GM18861 (cell line): ENCODE results near the gene SAMD10.
"Not testable (repeated sequence)": the region's sequence is repeated elsewhere in the genome, so short reads cannot be mapped to it uniquely, and the experiment has no call there.

Experiments
- ATAC-seq: cut with Tn5 transposase; IDR thresholded peaks from one replicate; pipeline ENCODE4 v1.9.1; 2021; ENCODE audit not compliant: unreplicated experiment

The SAMD10 gene

GRCh38 chr20:63969838-63970713 is 9.4 kb downstream of the SAMD10 start, which contains the start of gene ZNF512B:
ZNF512B (minus strand) TSS chr20:63969930; CDS start chr20:63967950, 1,980 bp downstream.
- ATAC-seq = no peak

GRCh38 chr20:63968928-63969760 is 10.3 kb downstream of the SAMD10 start:
- no peak for ATAC-seq

- no peak for ATAC-seq
These were observed 11.1 kb downstream of the SAMD10 start for GRCh38 chr20:63968136-63968927.

GRCh38 chr20:63967330-63968135 is 11.9 kb downstream of the SAMD10 start:
- ATAC-seq = no peak

GRCh38 chr20:63966944-63967322 is 12.5 kb downstream of the SAMD10 start:
- no peak for ATAC-seq

- no peak for ATAC-seq
These were observed 13.1 kb downstream of the SAMD10 start for GRCh38 chr20:63966172-63966943.

GRCh38 chr20:63964412-63964811 is 15.0 kb downstream of the SAMD10 start:
- no peak for ATAC-seq

GRCh38 chr20:63963784-63964301 is 15.6 kb downstream of the SAMD10 start:
- ATAC-seq = no peak

GRCh38 chr20:63963348-63963741 is 16.1 kb downstream of the SAMD10 start:
- no peak for ATAC-seq

- ATAC-seq = no peak
These were observed 16.8 kb downstream of the SAMD10 start for GRCh38 chr20:63962426-63963347.

GRCh38 chr20:63961664-63962425 is 17.6 kb downstream of the SAMD10 start:
- ATAC-seq = no peak

- not testable (repeated sequence) for ATAC-seq
These were observed 18.5 kb downstream of the SAMD10 start for GRCh38 chr20:63960654-63961621.

GRCh38 chr20:63959699-63960075 is 19.8 kb downstream of the SAMD10 start:
- ATAC-seq = no peak

GRCh38 chr20:63958964-63959698 is 20.3 kb downstream of the SAMD10 start:
- no peak for ATAC-seq

GRCh38 chr20:63958471-63958870 is 21.0 kb downstream of the SAMD10 start:
- no peak for ATAC-seq
